Fibroblast of skin of right quadriceps (primary cell): ENCODE measurements around the gene SOWAHB.
A peak's percentile ranks its signal among the peaks of the same experiment; 100 is the strongest.
"Not testable (repeated sequence)": the region's sequence is repeated elsewhere in the genome, so short reads cannot be mapped to it uniquely, and the experiment has no call there.

ENCODE experiments used
- DNase-seq: peaks from one replicate; pipeline ENCODE4 v3.0.0-alpha.2; 2013

SOWAHB gene

GRCh38 chr4:76895619-76896018 is 2.3 kb downstream of the SOWAHB start:
- no peak for DNase-seq

- peak; percentile 45 for DNase-seq
Observed at GRCh38 chr4:76894537-76895255, 3.2 kb downstream of the SOWAHB start.

- DNase-seq = no peak
Observed at GRCh38 chr4:76892601-76893000, 5.3 kb downstream of the SOWAHB start.

GRCh38 chr4:76892001-76892400 is 5.9 kb downstream of the SOWAHB start:
- no peak for DNase-seq

GRCh38 chr4:76886848-76887441 is 11.0 kb downstream of the SOWAHB start:
- no peak for DNase-seq

- no peak for DNase-seq
Observed at GRCh38 chr4:76886214-76886613, 11.7 kb downstream of the SOWAHB start.

- DNase-seq = peak; percentile 72
Observed at GRCh38 chr4:76883147-76883546, 14.8 kb downstream of the SOWAHB start.

- no peak for DNase-seq
Observed at GRCh38 chr4:76882630-76883029, 15.3 kb downstream of the SOWAHB start.

GRCh38 chr4:76881375-76881774 is 16.6 kb downstream of the SOWAHB start:
- no peak for DNase-seq

GRCh38 chr4:76879731-76880364 is 18.1 kb downstream of the SOWAHB start:
- DNase-seq = no peak

- DNase-seq = not testable (repeated sequence)
Observed at GRCh38 chr4:76878641-76879165, 19.2 kb downstream of the SOWAHB start.

GRCh38 chr4:76874176-76874575 is 23.8 kb downstream of the SOWAHB start:
- DNase-seq = no peak

GRCh38 chr4:76873495-76873894 is 24.4 kb downstream of the SOWAHB start:
- DNase-seq = no peak

GRCh38 chr4:76872556-76872955 is 25.4 kb downstream of the SOWAHB start:
- DNase-seq = no peak

- DNase-seq = not testable (repeated sequence)
Observed at GRCh38 chr4:76868780-76869179, 29.2 kb downstream of the SOWAHB start.

GRCh38 chr4:76867880-76868655 is 29.9 kb downstream of the SOWAHB start:
- DNase-seq = no peak

- DNase-seq = no peak
Observed at GRCh38 chr4:76867377-76867776, 30.6 kb downstream of the SOWAHB start.

GRCh38 chr4:76866641-76867040 is 31.3 kb downstream of the SOWAHB start:
- DNase-seq = no peak

GRCh38 chr4:76858319-76858718 is 39.6 kb downstream of the SOWAHB start:
- no peak for DNase-seq

GRCh38 chr4:76857074-76857409 is 40.9 kb downstream of the SOWAHB start:
- DNase-seq = no peak

- DNase-seq = peak; percentile 34
Observed at GRCh38 chr4:76856243-76857073, 41.5 kb downstream of the SOWAHB start.

GRCh38 chr4:76854858-76855257 is 43.1 kb downstream of the SOWAHB start:
- DNase-seq = no peak
